Measurements from ENCODE around the gene UBE2R2.

UBE2R2 gene

GRCh38 chr9:33907347-33907746 is 90.4 kb downstream of the UBE2R2 start:
- TF ChIP-seq CTCF (IDR thresholded peaks at IDR 0.05; ENCODE audit: control insufficient read depth, insufficient read depth, low read depth, low read length, missing control alignments) = no peak
- no peak for DNase-seq (ENCODE audit: low read depth)
- H3K4me3 ChIP-seq (ENCODE audit: control insufficient read depth, low read depth, low read length) = no peak overlapping the region

- no peak overlapping the region for H3K4me3 ChIP-seq (ENCODE audit: control insufficient read depth, low read depth, low read length)
- DNase-seq (ENCODE audit: low read depth) = no peak
- TF ChIP-seq CTCF (IDR thresholded peaks at IDR 0.05; ENCODE audit: control insufficient read depth, insufficient read depth, low read depth, low read length, missing control alignments) = no peak
Observed at GRCh38 chr9:33908114-33908513, 91.2 kb downstream of the UBE2R2 start.

- TF ChIP-seq CTCF (IDR thresholded peaks at IDR 0.05; ENCODE audit: control insufficient read depth, insufficient read depth, low read depth, low read length, missing control alignments) = no peak
- DNase-seq (ENCODE audit: low read depth) = no peak
- no peak overlapping the region for H3K4me3 ChIP-seq (ENCODE audit: control insufficient read depth, low read depth, low read length)
Observed at GRCh38 chr9:33908749-33909148, 91.8 kb downstream of the UBE2R2 start.

GRCh38 chr9:33913541-33913940 is 96.6 kb downstream of the UBE2R2 start:
- no peak for DNase-seq (ENCODE audit: low read depth)
- no peak for TF ChIP-seq CTCF (IDR thresholded peaks at IDR 0.05; ENCODE audit: control insufficient read depth, insufficient read depth, low read depth, low read length, missing control alignments)

GRCh38 chr9:33914887-33915628 is 98.1 kb downstream of the UBE2R2 start:
- no peak for DNase-seq (ENCODE audit: low read depth)
- no peak for TF ChIP-seq CTCF (IDR thresholded peaks at IDR 0.05; ENCODE audit: control insufficient read depth, insufficient read depth, low read depth, low read length, missing control alignments)
- H3K4me3 ChIP-seq (ENCODE audit: control insufficient read depth, low read depth, low read length) = no peak overlapping the region

More at GRCh38 chr9:33913541-33913940, 96.6 kb downstream of the UBE2R2 start:
- no peak overlapping the region for H3K4me3 ChIP-seq (ENCODE audit: control insufficient read depth, low read depth, low read length)

GRCh38 chr9:33917036-33917435 is 100.1 kb downstream of the UBE2R2 start:
- no peak for DNase-seq (ENCODE audit: low read depth)
- TF ChIP-seq CTCF (IDR thresholded peaks at IDR 0.05; ENCODE audit: control insufficient read depth, insufficient read depth, low read depth, low read length, missing control alignments) = no peak
- no peak overlapping the region for H3K4me3 ChIP-seq (ENCODE audit: control insufficient read depth, low read depth, low read length)

All from AG09309 (cell line).